Cardiac fibroblast (primary cell): Measurements from ENCODE around the gene RBM10.
A peak's percentile ranks its signal among the peaks of the same experiment; 100 is the strongest.
"Not testable (repeated sequence)": the region's sequence is repeated elsewhere in the genome, so short reads cannot be mapped to it uniquely, and the experiment has no call there.

ENCODE experiments used
- DNase-seq, 2 donors: peaks; one replicate each; pipeline versions ENCODE4 v3.0.0 to v3.0.0-alpha.2; 2010; ENCODE audit warnings: low read depth in 2 of 2
- H3K4me3 ChIP-seq, 2 donors: replicated peaks in 1 of 2; 1 replicate in 1 of 2; 2 replicates in 1 of 2; pipeline ENCODE4 v1.5.1; 2011; ENCODE audit warnings: low read depth in 2 of 2, low read length in 2 of 2, mild to moderate bottlenecking in 2 of 2, moderate library complexity in 1 of 2
- TF ChIP-seq, protein P1 (sequence below): IDR thresholded peaks from one replicate; pipeline ENCODE4 v1.5.1; 2011; ENCODE audit warnings: low read depth, mild to moderate bottlenecking, low read length, inconsistent platforms

The RBM10 gene

DNA sequence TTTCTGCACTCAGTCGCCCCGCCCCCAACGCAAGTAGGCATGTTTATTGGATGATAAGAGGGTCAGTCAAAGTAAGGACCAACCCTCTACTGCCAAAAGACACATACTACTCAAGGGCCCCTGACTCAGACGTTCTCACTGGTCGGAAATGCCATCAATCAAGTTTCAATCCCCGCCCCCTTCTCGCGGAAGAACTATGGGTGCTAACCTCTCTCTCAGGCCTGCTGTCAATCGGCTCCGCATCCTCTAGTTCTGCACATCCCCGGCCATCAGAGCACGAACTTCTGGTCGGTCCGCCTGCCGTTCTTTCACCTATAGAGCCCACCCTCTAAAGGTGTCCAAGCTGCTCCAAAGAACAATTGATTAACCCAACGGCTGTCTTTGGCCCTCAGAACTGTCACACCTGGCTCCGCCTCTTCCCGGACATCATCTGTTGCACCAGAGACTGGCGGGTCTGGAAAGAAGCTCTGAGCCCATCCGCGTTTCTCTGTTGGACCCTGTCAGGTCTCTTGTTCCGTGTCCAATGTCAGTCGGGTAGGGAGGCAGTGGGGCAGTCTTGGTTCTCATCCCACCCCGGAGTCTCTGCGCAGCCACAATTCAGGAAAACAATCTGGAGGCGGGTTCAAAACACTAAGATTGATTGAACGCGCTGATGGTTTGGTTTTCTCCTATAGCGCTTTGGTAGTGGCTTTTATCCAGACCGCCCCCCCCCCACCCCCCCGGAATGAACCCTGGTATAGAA, 15.7 kb upstream of the RBM10 start:
- peak; percentile 97 for DNase-seq
- TF ChIP-seq, protein P1, sequence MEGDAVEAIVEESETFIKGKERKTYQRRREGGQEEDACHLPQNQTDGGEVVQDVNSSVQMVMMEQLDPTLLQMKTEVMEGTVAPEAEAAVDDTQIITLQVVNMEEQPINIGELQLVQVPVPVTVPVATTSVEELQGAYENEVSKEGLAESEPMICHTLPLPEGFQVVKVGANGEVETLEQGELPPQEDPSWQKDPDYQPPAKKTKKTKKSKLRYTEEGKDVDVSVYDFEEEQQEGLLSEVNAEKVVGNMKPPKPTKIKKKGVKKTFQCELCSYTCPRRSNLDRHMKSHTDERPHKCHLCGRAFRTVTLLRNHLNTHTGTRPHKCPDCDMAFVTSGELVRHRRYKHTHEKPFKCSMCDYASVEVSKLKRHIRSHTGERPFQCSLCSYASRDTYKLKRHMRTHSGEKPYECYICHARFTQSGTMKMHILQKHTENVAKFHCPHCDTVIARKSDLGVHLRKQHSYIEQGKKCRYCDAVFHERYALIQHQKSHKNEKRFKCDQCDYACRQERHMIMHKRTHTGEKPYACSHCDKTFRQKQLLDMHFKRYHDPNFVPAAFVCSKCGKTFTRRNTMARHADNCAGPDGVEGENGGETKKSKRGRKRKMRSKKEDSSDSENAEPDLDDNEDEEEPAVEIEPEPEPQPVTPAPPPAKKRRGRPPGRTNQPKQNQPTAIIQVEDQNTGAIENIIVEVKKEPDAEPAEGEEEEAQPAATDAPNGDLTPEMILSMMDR: no peak
- peak overlapping the region; percentile 47 to 66 for H3K4me3 ChIP-seq

DNA sequence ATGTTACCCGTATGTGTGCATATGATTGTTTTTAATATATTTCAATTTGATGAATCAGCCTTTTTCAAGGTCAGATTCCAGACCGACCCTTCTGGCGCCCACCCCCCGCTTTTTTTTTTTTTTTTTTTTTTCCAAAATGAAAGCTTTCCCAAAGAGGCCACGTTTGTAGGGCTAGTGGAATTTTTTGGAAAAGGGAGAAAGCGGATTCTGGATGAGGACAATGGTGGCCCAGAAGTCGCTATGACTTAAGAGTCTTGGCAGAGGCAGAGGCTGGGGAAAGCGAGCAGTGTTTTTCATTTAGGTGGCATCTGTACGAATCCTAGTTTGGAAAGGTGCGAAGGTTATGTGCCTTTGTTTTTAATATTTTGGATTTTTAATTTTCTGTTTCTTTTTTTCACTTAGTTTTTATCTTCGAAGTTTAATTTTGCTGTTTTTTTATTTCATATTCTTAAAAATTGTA, 15.1 kb upstream of the RBM10 start:
- TF ChIP-seq, protein P1: no peak
- peak overlapping the region; percentile 47 to 66 for H3K4me3 ChIP-seq
- peak in 1 of 2 donors; percentile 9 for DNase-seq

DNA sequence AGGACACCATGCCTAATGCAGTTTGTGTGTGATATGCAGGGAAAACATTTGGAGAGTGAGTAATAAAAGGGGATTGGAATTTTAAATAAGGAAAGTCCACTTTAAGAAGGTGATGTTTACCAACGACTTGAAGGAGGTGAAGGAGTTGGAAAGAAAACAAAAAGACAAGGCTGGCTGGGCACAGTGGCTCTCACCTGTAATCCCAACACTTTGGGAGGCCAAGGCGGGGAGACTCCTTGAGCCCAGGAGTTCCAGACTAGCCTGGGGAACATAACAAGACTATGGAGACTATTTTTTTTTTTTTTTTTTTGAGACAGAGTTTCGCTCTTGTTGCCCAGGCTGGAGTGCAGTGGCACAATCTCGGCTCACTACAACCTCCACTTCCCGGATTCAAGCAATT, 11.5 kb upstream of the RBM10 start:
- TF ChIP-seq, protein P1: no peak
- no peak overlapping the region for H3K4me3 ChIP-seq
- DNase-seq: no peak

DNA sequence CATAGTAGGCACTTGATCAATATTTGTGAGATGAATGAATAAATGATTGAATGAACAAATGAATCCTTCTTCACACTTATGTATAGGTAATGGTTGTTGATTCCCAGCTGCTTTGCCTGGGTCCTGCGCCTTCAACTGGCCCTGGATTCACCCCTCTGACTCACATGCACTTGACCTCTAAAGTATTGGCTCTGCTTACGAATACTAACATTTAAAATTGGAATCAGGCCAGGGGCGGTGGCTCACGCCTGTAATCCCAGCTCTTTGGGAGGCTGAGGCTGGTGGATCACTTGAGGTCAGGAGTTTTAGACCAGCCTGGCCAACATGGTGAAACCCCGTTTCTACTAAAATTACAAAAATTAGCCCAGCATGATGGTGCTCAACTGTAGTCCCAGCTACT, 9.4 kb upstream of the RBM10 start:
- peak; percentile 53 to 67 for DNase-seq
- not testable (repeated sequence) for H3K4me3 ChIP-seq

DNA sequence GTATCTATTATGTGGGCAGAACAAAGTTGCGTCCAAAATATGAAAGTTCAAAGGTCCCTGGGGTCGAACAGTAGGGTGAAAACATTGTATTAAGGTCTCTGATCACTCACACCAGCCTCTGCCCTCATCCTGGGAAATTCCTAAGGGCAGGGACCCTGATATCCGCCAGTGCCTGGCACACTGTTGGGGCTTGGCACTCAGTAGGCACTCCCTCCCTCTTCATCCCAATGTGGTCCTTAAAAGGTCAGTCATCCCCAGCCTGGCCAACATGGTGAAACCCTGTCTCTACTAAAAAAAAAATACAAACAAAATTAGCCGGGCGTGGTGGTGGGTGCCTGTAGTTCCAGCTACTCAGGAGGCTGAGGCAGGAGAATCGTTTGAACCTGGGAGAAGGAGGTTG, 6.8 kb upstream of the RBM10 start:
- no peak overlapping the region for H3K4me3 ChIP-seq
- TF ChIP-seq, protein P1: no peak
- DNase-seq: no peak

DNA sequence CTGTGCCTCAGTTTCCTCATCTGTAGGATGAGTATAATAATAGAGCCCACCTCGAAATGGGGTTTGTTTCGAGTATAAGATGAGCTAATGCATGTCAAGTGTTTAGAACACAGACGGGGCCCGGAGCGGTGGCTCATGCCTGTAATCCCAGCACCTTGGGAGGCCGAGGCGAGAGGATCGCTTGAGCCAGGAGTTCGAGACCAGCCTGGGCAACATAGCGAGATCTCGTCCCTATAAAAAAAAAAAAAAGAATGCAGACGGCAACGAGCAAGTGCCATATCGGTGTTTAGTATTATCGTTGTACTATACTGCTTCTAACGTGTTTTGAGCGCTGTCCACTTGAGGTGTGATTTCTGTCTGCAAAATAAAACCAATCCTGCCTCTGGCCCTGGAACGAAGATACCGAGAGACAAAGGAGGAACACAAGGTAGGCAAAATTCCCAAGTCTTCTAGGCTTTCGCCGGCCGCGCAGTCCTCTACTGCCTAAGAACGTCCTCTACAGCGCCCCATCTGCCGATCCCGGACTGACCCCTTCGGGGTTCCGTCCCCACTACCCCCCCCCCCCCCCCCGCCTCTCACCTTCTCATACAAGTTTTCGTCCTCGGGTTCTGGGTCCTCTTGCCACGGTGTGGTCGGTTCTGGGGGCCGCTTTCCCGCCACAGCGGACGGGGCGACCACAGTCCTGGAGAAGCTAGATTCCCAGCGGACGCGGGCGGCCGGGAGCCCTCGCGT, 961 bp upstream of the RBM10 start:
- TF ChIP-seq, protein P1: no peak
- H3K4me3 ChIP-seq: peak overlapping the region; percentile 75 to 77
- DNase-seq: peak in 1 of 2 donors; percentile 45

DNA sequence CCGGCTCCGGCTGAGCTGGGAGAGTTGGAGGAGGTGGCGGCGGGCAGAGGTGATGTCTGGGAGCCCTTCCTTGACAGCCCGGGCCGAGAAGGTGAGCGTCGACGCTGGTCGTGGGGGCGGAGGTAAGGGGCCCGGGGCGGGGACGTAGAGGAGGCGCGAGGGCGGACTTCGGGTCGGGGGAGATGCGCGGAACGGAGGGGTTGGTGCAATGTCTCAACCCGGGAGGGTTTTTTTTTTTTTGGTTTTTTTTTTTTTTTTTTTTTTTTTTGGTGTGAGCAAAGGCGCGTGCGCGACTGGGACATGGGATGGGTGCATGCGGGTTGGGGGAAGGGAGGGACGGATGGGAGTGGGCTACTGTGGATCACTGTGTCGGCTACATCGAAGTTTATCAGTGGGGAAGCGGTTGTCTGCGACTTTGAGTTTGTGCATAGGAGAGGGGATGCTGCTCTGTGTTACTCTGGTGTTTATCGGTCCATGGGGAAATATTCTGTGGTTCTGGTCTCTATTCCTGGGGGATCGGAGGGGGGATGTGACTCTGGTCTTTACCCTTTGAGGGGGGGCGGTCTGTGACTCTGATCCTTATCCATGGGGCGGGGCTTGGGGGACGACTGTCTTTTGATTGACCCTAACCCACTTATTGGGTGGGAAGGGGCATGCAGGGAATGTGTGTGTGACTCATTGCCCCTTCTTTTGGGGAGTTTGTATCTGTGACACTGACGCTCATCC, 537 bp downstream of the RBM10 start:
- no peak for DNase-seq
- peak overlapping the region; percentile 75 to 77 for H3K4me3 ChIP-seq
- TF ChIP-seq, protein P1: no peak
